Measurements from ENCODE around the gene DIPK1A.

The DIPK1A gene

DNA sequence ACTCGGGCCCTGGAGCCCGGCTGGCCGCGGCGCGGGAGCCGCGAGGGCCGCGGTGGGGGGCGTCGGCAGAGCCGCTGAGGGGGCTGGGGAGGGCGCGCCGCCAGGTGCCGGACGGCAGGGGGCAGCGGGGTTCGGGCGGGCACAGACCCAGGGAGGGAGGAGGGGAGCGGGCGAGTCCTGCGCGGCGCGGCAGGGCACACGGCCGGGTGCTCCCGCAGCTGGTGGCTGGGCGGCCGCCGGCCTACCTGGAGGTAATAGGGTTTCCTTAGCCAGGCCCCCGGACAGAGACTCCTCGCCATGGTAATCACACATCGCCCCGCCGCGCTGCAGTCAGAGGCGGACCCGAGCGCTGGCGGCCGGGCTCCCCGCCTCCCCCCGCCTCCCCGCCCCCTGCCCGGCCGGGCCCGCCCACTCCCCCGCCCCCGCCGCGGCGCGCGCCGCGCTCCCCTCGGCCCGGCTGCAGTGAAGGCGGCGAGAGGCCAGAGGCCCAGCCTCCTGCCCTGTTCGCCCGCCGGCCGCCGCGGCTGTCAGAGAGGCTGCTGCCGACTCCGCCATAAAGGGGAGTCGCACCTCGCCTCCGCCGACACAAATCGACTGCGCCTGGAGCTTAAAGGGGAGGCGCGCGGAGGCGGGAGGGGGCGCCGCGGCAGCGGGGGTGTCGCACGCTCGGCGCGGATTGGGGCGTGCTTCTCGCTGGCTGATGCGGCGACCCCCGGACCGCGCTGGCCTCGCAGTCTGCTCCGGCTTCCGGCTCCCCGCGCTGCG lies at the start of gene DIPK1A:
Gene DIPK1A (minus strand): TSS at position 332 of the 765 bp plus-strand sequence. CDS start 33 bp downstream, at position 299.
- peak in 52 of 56 donors; percentile 41 to 90 (median 75) for DNase-seq

DNA sequence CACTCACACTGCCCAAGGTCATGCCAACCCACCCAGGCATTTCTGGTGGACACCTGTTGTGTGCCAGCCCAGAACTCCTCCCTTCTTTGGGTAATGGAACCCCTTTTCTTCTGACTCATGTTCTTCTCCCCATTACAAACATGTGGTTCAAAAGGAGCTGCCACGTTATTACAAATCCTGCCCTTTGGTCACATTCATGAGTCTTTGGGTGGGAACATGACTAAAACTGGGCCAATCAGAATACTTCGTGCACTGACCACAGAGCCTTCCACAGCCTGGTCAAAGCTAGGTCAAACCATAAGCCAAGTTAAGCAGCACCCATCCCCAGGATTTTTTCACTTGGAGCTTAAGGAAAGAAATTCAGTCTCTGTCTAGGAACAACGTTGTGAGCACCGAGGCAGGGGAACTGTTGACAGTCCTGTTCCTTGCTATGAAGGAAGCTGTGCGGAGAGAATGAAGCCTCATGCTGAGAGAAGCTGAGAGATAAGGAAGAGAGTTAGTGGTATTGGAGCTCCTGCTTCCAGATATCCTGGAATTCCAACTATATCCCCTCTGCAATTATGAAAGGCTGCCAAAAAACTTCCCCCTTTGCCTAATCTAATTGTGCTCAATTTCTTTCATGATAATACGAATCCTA lies 46.8 kb upstream of the DIPK1A start:
- no peak for DNase-seq

DNA sequence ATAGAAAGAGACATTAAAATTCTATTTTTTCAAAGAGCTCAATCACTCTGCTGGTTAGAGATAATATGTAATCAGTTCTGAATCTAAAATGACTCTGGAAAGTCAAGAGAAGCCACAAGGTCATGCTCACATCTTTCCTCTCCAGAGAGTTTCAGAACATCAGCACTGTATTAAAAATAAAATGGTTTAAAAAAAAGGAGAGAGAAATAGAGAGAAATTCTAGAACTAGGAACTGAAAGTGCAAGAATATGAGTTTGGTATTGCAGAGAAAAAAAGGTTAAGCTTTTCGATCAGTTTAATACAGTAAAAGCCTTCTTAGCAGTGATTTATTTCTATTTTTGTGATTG lies 44.0 kb upstream of the DIPK1A start:
- DNase-seq, result no peak

DNA sequence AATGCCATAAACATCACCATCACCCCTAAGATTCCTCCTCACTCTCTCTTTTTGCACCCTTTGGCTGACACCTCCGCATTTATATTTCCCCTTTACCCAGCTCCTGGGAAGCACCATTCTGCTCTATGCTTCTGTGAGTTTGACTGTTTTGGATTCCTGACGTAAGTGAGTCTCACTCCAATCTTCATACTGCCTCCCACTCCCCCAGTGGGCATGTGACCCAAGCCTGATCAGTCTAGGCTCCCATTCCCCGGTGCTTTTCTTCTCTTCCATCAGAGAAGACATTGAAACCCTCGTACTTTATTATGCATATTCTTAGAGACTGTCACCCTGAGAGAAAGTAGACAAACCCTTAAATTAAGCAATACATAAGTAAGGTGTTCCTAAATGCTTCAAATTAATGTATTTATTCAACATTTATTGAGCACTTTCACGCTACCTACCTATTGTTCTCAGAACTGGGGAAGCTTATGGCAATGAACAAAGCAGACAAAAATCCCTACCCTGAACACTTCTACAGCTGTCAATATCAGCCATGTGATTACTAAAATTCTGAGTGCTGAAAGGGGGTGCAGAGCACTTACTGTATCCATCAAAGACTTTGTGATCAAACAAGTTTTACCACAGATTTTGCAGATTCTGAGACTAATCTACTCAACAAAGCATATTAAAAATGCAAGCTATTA lies 43.4 kb upstream of the DIPK1A start:
- no peak for DNase-seq

DNA sequence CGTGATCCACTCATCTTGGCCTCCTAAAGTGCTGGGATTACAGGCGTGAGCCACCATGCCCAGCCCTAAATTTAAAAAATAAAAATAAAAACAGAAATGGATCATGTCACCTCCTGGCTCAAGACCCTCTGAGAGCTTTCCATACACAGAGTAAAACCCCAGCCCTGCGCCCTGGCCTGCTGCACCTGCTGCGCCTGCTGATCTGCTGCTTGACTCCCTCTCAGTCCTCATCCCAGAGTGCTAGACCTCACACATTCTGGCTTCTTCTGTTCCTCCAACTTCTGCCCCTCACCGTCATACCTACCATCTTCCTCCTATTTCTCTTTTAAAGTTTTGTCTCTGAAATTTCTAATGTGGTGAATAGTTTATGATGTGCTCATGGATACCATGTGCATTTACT lies 42.7 kb upstream of the DIPK1A start:
- no peak for DNase-seq

DNA sequence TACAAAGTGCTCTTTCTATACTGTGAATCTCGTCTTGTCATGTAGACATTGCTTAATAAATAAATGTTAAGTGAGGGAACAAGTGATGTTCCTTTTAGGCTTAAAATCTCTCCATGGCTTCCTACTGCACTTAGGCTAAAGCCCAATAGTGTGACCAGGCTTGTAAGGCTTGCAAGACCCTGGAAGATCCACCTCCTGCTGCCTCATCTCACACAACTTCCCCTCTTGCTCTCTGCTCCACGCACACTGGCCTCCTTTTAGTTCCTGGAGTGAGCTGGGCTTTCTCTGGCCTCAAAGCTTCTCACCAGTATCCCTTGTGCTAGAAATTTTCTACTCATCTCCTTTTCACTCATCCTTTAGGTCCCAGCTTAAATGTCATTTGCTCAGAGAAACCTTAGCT lies 41.5 kb upstream of the DIPK1A start:
- DNase-seq, result no peak

DNA sequence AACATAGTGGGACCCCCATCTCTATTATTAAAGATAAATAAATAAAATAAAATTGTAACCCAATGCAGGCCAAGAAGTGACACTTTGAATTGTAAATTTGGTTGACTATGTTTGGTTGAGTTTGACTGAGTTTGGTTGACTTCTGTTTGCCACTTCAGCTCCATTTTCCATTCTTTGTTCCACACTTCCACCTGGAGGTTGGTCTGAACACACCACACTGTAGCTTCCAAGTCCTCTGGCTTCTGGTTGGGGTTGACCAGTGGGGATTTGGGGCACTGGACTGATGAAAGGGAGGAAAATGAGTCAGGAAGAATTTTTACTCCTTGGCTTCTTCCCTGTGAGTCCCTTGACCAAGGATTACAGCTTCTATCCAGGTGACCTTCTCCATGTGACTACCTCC lies 40.6 kb upstream of the DIPK1A start:
- no peak for DNase-seq

DNA sequence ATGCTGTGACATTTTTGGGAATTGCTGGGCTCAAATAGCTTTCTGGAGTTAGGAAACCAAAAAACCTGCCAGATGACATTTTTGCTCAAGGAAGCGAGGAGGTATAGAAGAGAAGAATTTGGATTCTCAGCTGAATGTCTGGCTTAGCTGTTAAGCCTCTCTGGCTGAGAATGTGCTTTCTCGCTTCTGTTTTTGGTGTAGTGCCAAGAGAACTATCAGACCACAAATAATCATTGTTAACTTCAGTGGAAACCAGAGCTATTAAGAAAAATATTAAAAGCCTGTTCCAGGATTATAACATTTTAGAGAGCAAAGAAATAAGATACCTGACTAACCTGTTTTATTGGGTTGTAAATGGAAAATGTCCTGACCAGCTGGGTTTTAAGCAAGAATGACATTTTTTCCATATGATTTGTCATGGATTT lies 39.5 kb upstream of the DIPK1A start:
- DNase-seq, result peak in 1 of 56 donors; percentile 4

DNA sequence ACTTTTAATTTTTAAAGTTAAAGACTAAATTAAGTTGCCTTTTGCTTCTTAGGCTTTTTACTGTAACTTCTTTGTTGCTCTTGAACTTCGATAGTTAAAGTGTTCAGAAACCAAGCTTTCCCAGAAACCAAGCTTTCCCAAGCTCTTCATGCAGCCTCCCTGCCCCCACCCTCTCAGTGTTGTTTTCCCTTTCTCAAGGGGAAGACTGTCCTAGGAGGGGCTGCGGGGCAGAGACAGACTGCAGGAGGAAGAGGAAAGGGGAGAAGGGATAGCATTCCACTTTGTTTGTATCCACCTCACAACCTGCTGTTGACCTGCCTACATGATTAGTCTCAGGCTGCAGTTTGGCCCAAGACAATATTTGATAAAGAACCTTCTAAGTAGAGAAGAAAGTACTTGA lies 39.0 kb upstream of the DIPK1A start:
- DNase-seq, result peak in 3 of 56 donors; percentile 1 to 11 (median 4)

DNA sequence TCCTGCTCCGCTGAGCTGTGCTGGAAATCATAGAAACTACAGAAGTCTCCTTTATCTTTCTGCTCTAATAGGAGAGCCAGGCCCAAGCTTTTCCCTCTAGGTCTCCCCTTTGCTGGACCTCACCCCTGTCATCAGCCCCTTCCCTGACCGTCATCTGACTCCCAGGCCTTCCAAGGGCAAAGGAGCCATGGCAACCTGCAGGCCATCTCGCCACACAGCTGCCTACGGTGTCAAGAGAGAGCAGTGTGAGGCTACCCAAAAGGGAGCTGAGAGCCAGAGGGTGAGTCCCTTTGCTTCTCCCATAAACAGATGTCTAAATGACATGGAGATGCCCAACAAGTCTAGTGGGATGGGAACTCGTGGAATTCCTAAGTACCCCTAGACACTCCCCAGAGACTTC lies 37.6 kb upstream of the DIPK1A start:
- no peak for DNase-seq

DNA sequence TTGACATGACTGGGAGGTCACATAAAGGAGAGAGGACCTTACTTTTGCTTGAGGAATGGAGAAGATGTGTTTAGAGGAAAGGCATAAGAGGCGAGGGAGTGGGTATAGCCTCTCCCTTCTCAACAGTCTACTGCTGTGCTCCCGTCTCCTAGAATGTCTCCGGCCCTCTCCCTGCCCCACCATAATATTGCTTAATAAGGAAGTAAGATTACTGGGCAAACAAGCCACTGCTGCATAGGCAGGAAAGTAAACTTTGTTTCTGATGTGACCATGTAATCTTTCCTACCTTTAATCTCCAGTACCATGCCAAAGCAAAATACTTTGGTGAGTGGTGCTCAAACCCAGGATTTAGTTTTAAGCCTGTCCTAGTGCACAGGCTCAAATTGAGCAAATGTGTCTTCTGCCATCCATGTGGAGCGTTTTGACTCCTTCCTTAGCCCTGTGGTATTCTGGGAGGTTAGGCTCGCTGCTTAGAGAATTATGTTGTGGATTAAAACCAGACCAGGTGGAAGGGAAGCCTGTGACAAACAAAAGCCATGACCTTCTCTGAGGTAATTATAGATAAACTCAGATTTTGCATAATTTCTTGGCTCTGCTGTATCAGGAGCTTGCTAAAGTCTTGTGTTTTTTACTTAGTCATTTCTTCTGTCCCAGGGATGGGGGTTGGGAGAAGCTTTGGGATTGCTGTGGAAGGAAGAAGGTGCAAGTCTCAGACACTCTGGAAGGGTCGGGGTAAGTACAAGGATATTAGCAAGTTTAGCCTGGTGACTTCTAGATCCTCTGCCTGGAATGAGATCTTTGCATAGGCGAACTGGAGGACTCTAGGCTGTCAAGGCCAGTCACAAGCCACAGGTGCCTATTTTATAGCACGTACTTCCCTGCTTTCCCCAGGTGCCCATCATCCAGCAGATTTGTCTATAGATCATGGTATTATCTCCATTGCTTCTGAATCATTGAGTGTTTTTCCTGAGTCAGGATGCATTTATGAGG lies 34.5 kb upstream of the DIPK1A start:
- no peak for DNase-seq

DNA sequence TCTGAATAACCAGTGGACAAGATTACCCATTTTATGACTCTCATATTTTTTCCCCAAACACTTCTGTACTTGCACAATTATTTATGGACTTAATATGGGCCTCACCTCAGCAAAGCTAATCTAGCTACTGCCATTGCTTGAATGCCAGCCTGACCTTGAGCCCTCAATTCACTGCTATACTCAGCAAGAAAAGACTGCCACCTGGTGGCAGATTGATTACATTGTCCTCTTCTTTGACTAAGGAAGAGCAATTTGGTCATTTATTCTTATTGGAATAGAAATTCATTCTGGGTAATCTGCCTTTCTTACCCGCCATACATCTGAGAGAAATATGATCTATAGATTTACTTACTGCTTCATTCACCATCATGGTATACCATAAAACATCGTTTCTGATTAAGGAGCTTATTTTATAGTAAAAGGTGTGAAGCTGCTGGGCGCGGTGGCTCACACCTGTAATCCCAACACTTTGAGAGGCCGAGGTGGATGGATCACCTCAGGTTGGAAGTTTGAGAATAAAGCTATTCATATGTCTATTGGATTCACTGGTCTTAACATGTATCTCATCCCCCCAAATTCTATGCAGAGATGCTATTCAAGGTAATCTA lies 32.9 kb upstream of the DIPK1A start:
- peak in 41 of 56 donors; percentile 4 to 88 (median 37) for DNase-seq

DNA sequence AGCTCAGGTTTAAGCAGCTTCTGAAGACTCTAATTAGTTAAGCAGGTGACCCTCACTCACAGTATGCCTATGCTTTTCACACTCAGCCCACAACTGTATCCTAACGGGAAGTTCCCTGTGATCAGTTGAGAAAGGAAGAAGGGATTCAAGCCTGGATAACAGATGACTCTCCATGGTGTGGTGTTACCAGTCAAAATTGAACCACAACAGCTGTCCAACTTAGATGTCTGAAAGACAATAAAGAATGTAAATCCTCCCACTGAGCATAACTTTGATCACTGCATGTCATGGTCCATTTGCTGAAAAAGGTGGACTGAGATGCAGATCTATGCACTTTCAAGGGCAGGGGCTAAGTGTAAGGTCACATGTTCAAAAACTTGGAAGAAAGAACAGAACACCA lies 32.3 kb upstream of the DIPK1A start:
- DNase-seq, result no peak

DNA sequence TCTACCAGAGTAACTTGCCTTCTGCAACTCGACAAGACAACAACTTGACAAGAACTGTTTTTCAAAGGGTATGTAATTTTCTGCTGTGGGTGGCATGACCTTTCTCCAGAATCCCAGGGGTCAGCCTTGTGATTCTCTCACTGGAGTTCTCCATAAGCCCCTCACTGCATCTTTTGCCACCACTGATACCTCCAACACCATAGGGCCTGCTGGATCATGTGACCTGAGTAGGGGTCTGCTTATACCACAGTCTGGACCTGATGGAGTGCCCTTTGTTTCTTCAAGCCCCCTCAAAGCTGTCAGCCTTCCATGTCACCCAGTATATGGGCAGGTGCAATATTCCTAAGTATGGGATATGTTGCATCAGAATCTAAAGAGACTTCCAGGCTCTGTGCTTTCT lies 31.6 kb upstream of the DIPK1A start:
- no peak for DNase-seq

DNA sequence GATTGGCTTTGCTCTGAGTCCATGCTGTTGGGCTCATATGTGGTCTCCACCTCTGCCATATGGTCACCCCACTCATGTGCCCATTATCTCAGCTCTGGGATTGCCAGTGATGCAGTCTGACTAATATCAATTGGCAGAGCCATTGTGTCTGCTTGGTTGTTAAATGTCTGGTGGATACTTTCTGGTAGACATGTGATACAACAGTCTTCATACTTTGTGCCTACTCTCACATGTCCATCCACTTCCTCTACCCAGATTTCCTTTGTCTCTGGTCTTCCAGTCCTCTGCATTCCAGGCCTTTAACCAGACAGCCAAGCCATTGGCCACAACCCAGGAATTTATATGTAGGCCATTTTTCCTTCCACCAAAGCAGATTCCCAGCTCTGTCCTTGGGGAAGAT lies 30.8 kb upstream of the DIPK1A start:
- DNase-seq, result no peak

DNA sequence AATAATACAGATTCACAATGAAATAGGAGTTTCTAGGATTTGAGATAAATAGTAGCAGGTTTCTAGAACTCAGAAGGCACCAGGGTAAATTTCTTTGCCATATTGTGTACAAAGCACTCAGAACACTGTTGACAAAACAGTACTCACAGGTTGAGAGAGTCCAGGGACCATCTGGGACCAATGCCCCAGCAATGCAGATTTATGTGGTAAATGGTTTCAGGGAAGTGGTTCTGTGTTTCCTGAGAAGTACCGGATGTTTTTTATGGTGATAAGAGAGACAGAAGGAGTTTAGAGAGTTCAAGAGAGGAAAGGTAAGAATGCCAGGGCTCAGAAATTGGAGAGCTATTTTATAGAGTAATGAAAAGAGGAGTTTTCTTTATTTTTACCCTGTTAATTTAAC lies 29.6 kb upstream of the DIPK1A start:
- DNase-seq, result no peak

DNA sequence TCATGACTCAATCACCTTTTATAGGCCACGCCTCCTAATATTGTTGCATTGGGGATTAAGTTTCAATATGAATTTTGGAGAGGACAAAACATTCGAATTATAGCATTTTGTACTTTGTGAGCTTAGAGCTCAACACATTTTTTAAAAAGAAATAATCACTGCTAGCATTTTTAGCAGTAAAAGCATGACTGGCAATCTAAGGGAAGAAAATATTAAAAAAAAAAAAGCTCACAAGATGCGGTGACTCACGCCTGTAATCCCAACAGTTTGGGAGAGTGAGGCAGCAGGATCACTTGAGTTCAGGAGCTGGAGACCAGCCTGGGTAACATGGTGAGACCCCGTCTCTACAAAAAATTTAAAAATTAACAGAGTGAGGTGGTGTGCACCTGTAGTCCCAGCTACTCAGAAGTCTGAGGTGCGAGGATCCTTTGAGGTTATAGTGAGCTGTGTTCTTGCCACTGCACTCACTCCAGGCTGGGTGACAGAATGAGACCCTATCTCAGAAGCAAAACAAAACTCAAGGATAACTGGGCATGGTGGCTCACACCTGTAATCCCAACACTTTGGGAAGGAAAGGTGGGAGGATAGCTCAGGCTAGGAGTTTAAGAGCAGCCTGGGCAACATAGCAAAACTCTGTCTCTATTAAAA lies 28.8 kb upstream of the DIPK1A start:
- DNase-seq, result no peak

DNA sequence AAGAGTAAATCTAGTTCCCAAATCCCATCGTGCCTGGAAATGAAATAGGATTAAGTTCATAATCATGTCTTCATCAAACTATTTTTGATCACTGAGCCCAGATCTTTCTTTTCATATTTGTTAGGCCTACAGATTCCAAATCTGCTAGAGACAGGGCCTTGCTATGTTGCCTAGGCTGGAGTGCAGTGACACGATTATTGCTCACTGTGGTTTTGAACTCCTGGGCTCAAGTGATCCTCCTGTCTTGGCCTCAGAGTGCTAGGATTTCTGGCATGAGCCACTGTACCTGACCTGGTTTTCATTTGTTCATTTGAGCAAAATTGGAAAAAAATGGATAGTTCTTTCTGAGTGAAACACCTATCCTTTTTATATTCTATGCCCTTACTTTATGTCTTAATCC lies 28.0 kb upstream of the DIPK1A start:
- DNase-seq, result no peak

DNA sequence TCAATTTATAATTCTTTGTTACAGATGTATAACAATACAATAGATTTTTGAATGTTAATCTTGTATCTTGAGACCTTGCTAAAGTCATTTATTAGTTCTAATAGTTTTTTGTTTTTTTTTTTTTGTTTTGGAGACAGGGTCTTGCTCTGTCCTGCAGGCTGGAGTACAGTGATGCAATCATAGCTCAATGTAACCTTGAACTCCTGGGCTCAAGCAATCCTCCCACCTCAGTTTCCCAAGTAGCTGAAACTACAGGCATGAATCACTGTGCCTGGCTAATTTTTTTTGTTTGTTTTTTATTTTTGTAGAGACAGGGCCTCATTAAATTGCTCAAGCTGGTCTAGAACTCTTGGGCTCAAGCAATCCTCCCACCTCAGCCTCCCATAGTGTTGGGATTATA lies 26.2 kb upstream of the DIPK1A start:
- no peak for DNase-seq

DNA sequence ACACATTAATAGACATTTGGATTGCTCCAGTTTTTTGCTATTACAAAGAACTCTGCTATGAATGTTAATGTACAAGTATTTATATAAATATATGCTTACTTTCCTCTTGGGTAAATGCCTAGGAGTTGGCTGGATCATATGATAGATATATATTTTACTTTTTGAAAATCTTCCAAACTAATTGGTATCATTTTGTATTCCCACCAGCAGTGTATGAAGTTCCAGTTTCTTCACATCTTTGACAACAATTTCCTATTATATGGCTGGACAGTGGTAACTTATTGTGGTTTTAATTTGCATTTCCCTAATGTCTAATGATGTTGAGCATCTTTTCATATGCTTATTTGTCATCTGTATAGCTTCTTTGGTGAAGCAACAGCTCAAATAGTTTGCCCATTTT lies 23.8 kb upstream of the DIPK1A start:
- no peak for DNase-seq
